SK-N-MC (cell line): Measurements from ENCODE around the gene TYW1.
"Not testable (repeated sequence)": the region's sequence is repeated elsewhere in the genome, so short reads cannot be mapped to it uniquely, and the experiment has no call there.

Experiments used
- DNase-seq: peaks from one replicate; pipeline ENCODE4 v3.0.0-alpha.2; 2011; ENCODE audit warnings: low read depth, low spot score
- H3K27ac ChIP-seq: fragments of 200-600 bp; sonication (generic); 2 replicates; pipeline ENCODE4 v1.5.1; 2016; ENCODE audit warnings: mixed run types
- H3K36me3 ChIP-seq: fragments of 200-600 bp; sonication (generic); 2 replicates; pipeline ENCODE4 v1.6.1; 2017; ENCODE audit warnings: antibody characterized with exemption, low read length, mixed read lengths; ENCODE audit not compliant: insufficient read depth
- H3K4me3 ChIP-seq: fragments of 200-600 bp; sonication (generic); 2 replicates; pipeline ENCODE4 v1.5.1; 2016
- H3K9ac ChIP-seq: fragments of 200-600 bp; sonication (generic); 2 replicates; pipeline ENCODE4 v1.8.0; 2017; ENCODE audit warnings: mixed run types, mixed read lengths; ENCODE audit not compliant: insufficient read length
- H3K9me3 ChIP-seq: fragments of 200-600 bp; sonication (generic); 2 replicates; pipeline ENCODE4 v1.6.1; 2017; ENCODE audit warnings: low read depth, mild to moderate bottlenecking, antibody characterized with exemption, low read length, moderate library complexity, mixed read lengths
- POLR2AphosphoS5 ChIP-seq: IDR thresholded peaks from 2 replicates; pipeline ENCODE4 v1.6.1; 2012; ENCODE audit warnings: mild to moderate bottlenecking, low read depth, low read length, borderline replicate concordance

Gene TYW1

DNA sequence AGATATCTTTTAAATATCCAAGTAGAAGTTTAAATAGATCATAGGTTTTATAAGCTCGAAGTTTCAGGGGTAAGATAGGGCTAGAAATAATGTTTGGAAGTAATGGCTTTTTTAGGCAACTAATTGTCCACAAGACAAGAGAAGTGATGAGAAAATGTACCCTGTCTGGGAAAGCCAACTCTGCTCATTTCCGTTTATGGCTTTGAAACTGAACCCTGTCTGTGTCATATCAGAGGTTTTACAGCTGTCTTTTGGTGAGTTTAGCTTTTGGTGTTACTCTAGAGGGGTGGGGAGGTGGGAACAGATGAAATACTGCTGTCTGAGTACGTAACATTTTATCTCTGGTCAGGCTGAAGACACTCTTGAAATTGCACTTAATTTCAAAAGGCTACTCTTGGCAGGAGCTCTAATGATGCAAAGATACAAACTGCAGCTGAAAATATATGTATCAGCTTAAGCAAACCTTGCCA lies 189.1 kb downstream of the TYW1 start:
- H3K9ac ChIP-seq, H3K36me3 ChIP-seq, H3K4me3 ChIP-seq, DNase-seq, H3K9me3 ChIP-seq, H3K27ac ChIP-seq: not testable (repeated sequence)

DNA sequence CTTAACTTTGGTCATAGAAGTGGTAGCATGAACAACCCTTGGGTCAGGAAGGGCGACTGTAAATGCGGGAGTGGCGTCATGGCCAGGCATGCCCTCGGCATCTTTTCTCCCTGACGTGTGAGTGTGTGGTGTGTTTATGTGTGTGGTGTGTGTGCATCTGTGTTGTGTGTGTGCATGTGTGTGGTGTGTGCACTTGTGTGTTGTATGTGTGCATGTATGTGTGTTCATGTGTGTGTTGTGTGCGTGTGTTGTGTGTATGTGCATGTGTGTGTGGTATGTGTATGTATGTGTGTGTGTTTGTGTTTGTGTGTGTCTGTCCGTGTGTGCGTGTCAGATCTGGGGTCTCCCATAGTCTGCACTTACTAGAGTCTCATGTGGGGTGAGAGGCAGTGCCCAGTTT lies 192.5 kb downstream of the TYW1 start:
- DNase-seq, H3K27ac ChIP-seq, H3K36me3 ChIP-seq, H3K9ac ChIP-seq, H3K9me3 ChIP-seq, H3K4me3 ChIP-seq: not testable (repeated sequence)

DNA sequence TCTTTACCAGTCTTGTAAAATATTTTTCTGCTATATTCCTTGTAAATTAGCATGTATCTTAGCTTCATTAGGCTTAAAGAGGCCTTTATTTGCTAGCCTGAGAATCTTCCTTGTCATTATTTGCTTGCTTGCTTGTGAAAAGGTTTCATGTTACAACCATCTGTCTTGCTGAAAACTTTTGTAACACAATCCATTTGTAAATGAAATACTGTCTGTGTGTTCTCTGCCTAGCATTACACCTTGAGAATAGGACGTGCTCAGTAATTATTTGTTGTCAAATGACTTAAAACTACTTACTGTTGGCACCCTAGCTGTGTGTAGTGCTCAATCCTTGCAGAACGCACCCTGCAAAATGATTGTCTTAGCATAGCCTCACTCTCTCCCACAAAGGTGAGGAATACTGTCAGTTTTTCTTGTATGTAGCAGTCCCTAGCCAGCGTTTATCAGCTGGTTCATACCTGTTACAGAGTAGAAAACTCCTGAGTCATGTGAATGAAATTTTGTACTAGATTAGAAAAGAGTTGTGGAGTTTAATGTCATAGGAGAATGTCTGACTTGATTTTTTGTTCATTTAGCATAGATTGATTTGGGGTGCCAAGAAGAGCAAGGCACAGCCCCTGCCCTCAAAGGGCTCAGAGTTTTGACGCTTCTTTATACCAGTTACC lies 193.3 kb downstream of the TYW1 start:
- not testable (repeated sequence) for H3K9ac ChIP-seq, H3K27ac ChIP-seq, DNase-seq, H3K9me3 ChIP-seq, H3K4me3 ChIP-seq, H3K36me3 ChIP-seq

DNA sequence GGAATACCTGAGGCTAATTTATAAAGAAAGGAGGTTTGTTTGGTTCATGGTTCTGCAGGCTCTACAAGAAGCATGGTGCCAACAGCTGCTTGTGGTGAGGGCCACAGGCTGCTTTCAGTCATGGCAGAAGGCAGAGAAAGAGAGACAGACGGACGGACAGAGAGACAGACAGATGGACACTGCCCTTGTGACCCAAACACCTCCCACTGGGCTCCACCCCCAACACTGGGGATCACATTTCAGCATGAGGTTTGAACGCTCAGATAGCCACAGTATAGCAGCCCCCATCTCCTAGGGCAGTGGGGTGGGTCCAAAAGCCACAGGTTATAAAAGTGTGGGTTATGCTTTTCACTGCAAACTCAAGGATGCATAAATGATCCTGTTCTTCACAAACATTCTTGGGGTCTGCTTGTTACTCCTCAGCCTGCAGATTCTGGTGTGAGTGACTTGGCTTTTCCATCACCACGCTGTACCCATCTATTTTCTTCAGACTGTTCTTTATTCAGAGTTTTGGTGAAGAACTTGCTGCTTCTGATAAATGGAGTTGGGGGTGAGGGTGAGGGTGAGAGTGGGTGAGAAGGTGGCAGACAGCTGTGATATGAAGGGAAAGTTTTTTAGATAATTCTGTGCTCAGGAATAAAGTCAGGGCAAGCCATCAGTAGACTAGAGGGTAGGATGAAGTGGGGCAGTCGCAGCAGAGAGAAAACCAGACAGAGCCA lies 194.5 kb downstream of the TYW1 start:
- DNase-seq, H3K36me3 ChIP-seq, H3K9ac ChIP-seq, H3K9me3 ChIP-seq, H3K27ac ChIP-seq, H3K4me3 ChIP-seq: not testable (repeated sequence)

DNA sequence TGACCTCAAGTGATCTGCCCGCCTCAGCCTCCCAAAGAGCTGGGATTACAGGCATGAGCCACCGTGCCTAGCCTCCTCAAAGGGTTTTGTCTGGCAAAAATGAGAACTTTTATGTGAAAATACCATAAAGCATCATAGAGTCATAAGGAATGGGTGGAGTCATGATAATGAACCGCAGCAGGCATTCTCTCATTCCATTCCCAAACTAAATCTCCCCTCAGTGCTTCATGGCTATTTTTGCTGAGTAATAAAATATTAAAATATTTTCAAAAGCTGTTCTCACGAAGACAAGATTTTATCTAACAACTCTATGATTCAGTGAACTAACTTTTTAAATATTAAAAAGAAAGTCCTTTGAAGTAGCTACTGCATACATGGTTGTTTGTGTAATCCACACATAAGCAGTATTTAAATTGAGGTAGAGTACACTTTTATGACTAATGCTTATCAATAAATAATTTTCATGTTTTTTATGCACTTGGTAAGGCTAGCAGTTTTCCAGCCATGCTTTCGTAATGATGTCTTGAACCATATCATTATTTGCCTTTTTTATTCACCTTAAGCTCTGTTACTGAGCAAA lies 195.6 kb downstream of the TYW1 start:
- not testable (repeated sequence) for DNase-seq, H3K9me3 ChIP-seq, H3K9ac ChIP-seq, H3K36me3 ChIP-seq
- Histone ChIP-seq H3K4me3 (peak overlapping the region; percentile 38), H3K27ac (peak overlapping the region; percentile 90)

DNA sequence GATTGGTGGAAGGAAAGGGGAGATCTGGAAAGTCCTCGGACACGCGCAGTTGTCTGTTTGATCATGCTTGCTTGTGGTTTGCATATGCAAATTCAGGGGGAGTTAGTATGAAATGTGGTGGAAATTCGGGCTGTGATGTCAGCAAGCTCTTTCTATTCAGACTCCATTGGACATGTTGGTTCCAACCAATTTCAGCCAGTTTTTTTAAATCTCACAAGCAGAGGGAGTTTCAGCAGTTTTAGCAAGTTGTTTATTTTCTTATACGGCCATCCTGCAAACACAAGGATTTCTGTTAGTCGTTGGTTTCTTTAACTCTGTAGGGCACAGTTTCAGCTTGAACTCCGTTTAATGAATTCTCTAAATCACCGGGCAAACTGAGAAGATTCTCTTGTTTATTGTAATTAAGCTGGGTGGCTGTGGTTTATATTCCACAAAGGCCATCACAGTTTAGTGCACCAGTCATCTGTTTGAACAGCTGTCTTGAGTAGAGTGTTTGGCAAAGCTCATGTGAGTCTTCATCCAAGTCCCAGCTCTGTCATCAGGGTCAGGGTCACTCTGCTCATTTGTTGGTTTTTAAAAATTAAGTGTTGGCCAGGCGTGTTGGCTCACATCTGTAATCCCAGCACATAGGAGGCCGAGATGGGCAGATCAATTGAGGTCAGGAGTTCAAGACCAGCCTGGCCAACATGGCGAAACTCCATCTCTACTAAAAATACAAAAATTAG lies 196.4 kb downstream of the TYW1 start:
- DNase-seq, H3K36me3 ChIP-seq, H3K4me3 ChIP-seq, H3K9ac ChIP-seq, H3K9me3 ChIP-seq: not testable (repeated sequence)
- peak overlapping the region; percentile 90 for H3K27ac ChIP-seq

DNA sequence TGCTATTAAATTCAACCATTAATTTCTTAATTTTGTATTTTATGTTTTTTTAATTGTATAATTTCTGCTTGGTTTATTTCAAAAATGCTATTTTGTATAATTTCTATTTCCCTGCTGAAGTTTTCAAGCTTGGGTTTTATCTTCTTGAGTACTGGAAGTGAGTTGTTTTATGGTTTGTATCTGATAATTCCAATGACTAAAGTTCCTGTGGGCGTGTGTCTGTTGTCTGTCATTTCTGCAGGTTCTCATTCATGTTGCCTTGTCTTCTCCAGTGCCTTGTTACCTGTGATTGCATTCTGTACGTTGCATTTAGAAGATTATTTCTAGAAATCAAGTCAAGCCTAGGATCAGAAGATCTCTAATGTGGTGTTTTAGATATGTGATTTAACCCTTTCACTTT lies 199.5 kb downstream of the TYW1 start:
- not testable (repeated sequence) for H3K9me3 ChIP-seq, H3K9ac ChIP-seq, H3K27ac ChIP-seq, DNase-seq, H3K4me3 ChIP-seq, H3K36me3 ChIP-seq

DNA sequence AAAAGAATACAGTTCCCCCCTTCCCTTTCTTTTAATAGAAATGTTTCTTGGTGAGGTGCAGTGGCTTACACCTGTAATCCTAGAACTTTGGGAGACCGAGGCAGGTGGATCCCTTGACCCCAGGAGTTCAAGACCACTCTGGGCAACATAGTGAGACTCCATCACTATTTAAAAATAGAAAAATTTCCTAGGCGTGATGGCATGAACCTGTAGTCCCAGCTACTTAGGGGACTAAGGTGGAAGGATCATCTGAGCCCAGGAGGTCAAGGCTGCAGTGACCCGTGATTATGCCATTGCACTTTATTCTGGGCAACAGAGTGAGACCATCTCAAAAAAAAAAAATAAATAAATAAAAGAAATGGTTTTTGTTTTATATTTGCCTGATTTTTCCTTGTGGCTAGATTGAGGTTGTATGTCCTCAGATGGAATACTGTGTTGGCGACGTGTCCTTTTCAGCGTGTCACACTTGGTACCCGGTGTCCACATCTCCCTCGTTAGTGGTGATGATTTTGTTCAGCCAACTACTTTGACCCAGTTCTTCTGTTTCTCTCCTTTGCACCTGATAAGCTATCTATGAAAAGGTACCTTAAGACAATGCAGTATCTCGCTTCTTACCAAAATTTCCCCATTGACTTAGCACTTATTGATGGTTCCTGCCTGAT lies 202.4 kb downstream of the TYW1 start:
- not testable (repeated sequence) for H3K27ac ChIP-seq, H3K9me3 ChIP-seq, DNase-seq, H3K9ac ChIP-seq, H3K4me3 ChIP-seq, H3K36me3 ChIP-seq

DNA sequence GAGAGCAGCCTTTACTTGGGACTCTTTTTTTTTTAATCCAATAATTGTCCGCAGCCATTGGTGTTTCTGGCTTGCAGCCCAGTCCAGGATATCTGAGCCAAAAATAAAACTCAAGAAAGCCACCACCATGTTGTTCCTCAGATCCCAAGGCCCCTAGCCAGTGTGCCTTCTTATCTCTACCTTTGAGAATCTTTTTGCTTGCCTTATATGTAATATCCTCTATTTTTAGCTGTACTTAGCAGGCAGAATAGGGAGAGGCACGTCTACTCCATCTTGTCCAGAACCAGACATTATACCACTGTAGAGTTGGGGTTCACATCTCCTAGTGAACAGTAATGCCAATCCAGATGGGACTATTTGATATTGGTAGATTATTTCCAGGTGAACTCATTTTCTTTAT lies 209.1 kb downstream of the TYW1 start:
- H3K4me3 ChIP-seq, H3K36me3 ChIP-seq, DNase-seq, H3K9ac ChIP-seq, H3K9me3 ChIP-seq, H3K27ac ChIP-seq: not testable (repeated sequence)

DNA sequence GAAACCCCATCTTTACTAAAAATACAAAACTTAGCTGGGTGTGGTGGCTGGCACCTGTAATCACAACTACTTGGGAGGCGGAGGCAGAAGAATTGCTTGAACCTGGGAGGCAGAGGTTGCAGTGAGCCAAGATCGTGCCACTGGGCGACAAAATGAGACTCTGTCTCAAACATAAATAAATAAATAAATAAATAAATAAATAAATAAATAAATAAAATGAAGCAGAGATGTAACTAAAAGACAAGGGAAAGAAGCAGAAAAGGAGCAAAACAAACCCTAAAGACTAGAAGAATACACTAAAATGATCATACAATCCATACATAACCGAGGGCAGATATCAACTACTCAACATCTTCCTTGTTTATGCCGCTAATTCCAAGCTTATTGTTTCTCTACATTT lies 209.8 kb downstream of the TYW1 start:
- H3K36me3 ChIP-seq, result no peaks in the 10 kb centered on the region
- no peak for TF ChIP-seq POLR2AphosphoS5
- no peak overlapping the region for H3K27ac ChIP-seq
- no peak overlapping the region for H3K4me3 ChIP-seq
- H3K9ac ChIP-seq, result no peak overlapping the region
- no peak for DNase-seq
- no peaks in the 10 kb centered on the region for H3K9me3 ChIP-seq

DNA sequence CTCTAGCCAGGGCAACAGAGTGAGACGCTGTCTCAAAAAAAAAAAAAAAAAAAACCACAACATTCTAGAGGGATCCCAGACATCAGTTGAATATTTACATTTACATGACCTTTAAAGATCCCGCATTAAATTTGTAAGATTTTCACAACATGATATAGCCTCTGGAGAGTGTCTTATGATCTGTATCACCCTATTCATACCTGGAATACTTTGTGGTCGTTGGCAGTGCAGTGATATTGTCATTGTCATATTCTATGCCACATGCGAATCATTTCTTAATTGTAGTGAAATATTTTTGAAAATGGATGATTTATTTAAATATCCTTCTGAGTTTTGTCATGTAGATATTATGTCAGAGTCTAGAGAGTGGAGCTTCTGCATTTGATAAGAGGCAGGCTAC lies 212.0 kb downstream of the TYW1 start:
- H3K4me3 ChIP-seq, H3K36me3 ChIP-seq, H3K27ac ChIP-seq, DNase-seq, H3K9ac ChIP-seq, H3K9me3 ChIP-seq: not testable (repeated sequence)
